HTR-8/SVneo (cell line): Measurements from ENCODE around the gene TRIM36.

Source experiments
- DNase-seq: peaks from one replicate; pipeline ENCODE4 v3.0.0; 2011; ENCODE audit warnings: low spot score, mixed read lengths; ENCODE audit not compliant: insufficient read length
- FAIRE-seq: peaks from 2 replicates; lab custom pipeline; 2011; peaks lifted over from hg19 to GRCh38; lab: Jason Lieb, UNC

TRIM36 gene

DNA sequence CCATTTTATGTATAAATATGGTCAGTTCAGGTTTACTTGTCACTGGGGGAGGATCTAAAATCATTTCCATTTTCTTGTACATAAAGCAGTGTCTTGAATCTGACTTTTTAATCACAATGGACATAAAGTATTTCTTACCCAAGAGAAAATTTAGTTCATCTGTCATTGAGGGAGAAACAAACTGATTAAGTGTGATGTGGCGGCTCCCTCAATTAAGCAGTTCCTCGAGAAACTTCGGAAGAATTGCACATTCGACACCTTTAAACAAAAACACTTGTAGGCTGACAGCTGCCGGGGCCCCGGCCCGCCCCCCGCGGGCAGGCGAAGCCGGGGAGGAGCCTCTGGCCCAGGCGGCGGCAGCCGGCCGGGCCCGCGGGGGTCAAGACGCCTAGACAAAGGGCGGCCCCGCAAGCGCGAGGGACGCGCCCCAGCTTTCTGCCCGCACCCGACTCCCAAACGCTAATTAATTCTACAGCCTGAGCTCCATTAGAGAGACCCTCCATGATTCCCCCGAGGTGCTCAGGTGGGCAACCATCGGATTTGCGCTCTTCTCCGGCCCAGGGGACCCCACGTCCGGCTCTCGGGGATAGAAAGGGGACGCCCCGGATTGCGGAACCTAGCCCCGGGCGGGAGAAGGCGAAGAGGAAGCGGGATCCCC is 750 bp downstream of the TRIM36 start:
- FAIRE-seq (no peak), DNase-seq (no peak)

DNA sequence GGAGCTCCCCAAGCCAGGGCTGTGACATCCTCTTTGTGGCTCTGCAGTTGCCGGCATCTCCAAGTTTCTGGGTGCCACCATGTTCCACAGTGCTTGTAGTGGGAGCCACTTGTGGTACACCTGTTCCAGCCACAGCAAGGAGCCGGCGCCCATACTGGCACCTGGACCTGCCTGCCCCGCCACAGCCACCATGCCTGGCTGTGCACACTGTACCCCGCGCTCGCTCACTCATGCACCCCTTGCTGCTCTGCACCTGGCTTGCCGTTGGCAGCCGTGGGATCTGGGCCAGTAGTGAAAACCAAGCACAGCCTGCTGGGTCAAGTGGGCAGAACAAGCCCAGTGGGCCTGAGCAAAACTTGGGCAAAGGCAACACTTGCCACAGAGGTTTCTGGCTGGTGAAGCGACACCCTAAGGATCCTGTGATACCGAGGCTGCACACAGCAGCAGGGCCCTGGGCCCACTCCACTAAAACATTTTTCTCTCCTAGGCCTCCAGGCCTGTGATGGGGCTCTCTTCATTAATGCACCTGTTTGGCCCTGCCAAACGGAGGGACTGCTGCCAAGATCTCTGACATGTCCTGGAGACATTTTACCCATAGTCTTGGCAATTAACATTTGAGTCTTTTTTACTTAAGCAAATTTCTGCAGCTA is 2.8 kb downstream of the TRIM36 start:
- FAIRE-seq: no peak

DNA sequence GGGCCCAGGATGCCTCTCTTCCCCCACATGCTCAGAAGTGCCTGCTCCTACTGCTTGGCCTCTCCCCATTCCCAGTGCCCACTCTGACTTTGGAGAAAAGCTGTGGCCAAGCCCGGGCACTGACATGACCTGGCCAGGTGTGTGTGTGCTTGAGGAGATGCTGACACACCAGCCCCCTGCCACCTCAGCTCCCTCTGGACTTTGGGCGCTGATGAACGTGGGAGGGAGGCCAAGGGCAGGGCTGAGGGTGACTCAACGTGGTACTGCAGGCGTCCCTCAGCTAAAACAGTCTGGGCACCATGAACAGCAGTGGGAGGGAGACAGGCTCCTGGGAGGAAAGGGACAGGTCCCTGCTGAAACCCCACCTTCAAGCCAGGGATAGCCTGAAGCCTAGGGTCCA is 3.9 kb downstream of the TRIM36 start:
- FAIRE-seq: no peak

More for the DNA sequence above, 2.8 kb downstream of the TRIM36 start:
- DNase-seq: no peak

DNA sequence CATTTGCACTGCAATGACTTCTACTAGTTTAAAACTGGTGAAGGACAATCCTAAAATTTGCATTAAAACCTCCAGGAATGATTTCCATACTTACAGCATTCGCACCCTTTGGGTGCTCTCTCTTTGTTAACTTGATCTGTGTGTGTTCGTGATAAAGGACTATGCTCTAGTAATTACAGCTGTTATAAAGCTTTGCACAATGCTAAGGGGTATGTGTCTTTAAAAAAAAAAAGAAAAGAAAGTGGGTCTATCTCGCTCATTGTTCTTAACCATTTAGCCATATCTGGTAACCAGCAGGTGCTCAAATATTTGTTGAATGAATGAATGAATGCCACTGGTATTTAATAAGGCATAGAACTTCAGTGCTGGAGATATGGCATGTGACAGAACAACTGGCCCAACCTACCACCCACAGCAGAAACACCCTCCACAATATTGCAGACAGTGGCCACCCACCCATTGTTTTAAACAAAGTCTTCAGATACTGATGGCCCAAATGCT is 8.7 kb downstream of the TRIM36 start:
- FAIRE-seq (no peak), DNase-seq (no peak)

More for the DNA sequence above, 3.9 kb downstream of the TRIM36 start:
- DNase-seq: no peak

DNA sequence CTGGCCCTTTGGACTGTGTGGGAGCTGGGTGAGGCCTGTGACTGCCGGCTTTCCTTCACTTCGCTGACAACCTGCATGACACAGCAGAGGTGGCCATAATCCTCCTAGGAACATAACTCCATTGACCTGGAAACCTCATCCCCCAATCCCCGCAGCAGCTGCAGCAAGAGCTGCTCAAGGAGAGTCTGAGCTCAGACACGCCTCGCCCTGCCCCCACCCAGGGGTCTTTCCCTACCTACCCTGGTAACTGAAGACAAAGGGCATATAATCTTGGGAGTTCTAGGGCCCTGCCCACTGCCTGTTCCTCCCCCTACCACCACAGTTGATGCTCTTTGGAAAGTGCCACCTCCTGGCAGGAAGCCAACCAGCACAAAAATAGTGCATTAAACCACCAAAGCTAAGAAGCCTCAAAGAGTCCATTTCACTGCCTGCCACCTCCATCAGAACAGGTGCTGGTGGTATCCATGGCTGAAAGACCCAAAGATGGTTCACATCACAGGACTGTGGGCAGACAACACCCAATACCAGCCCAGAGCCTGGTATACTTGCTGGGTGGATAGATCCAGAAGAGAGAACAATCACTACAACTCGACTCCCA is 18.4 kb downstream of the TRIM36 start:
- no peak for FAIRE-seq
- DNase-seq: no peak

DNA sequence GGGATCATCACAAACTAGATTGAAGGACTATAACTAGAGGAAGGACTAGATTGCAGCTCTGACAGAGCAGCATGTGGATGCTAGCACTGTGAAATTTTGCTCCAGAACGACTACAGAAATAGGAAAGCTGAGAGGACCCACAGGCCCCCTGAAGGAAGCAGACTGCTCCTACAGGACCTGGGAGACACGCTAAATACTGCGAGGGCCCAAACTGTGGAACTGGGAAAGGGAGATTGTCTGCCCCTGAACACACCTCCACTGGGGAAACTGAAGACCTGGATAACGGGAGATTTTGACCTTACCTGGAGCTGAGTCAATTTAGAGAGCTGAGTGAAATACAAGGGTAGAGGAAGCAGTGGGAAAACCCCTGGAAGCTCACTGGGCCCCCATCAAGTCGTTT is 19.2 kb downstream of the TRIM36 start:
- DNase-seq: no peak
- FAIRE-seq: no peak

DNA sequence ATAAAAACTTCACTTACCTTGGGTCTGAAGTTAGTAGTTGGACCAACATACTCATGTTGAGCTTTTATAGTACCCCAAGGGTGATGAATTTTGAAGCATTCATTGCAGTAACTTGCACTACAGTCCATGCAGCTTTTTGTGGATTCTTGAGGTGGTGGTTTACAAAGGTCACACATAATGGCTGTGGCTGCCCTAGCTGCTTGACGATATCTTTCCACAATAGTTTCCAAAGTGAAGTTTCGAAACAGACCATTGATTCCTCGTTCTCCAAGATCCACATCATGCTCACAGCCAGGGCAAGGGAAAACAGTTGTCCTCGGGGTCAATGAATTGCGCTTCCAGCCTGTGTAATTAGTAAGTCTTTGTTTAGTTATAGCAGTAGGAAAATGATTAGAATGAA is 22.7 kb downstream of the TRIM36 start:
- DNase-seq (no peak), FAIRE-seq (no peak)

DNA sequence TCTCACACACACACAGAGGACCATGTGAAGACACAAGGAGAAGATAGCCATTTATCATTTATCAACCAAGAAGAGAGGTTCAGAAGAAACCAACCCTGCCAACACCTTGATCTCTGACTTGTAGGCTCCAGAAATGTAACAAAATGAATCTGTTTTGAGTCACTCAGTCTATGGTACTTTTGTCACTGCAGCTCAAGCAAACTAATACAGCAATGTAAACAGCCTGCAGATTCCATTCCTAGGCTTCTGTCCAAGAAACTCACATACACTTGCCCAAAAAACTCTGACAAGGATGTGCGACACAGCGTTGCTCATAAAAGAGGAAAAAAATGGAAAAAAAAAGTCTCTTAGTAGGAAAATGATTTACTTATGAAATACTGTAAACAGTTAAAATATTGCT is 33.4 kb downstream of the TRIM36 start:
- no peak for DNase-seq
- no peak for FAIRE-seq

DNA sequence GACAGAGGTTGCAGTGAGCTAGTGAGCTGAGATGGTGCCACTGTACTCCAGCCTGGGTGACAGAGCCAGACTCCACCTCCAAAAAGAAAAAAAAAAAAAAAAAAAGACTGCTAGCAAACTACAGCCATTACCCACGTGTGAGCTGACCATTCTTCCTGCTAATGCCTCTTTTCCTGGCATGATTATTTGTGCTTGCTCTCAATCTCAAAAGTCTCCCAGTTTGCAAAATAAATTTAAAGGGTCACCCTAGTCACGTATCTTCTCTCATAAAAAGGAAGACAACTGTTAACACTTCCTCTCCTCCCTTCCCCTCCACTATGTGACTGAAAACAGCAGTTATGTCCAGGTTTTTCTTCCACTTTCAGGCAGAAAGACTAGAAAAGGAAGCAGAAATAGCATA is 37.2 kb downstream of the TRIM36 start:
- DNase-seq: no peak
- no peak for FAIRE-seq

DNA sequence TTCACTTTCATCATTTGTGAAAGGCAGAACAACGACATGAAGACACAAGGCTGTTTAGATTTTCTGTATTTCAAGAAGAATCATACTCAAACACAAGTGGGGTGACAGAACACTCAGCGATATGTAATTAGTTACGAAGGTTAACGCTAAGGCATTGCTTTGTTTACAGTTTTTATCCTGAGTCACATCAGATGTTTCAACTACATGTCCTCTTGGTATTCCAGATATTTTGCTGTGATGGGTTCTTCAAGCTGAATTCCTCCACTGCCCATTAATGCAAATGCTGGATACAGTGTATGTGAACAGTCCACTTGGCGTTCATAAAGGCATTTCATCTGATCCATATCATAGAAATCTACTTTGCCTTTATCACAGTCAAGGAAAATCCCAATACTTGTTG is 43.4 kb downstream of the TRIM36 start:
- FAIRE-seq (no peak), DNase-seq (no peak)

DNA sequence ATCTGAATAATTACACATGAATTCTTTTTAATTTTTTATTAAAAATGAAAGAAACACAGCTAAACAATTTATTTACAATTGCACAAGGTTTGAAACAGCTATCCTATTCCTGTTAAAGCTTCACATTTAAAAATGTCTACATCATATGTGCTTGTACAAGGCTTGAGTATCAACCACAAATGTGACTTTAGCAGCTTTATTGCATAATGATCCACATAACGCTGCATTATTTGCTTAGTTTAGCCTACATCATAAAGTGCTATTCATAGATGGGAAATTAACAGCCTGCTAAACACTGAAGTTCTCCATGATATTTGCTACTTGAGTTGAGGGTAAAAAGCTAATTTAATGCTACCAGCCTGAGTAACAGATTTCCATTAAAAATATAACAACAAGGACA is 45.0 kb downstream of the TRIM36 start:
- no peak for DNase-seq
- no peak for FAIRE-seq

DNA sequence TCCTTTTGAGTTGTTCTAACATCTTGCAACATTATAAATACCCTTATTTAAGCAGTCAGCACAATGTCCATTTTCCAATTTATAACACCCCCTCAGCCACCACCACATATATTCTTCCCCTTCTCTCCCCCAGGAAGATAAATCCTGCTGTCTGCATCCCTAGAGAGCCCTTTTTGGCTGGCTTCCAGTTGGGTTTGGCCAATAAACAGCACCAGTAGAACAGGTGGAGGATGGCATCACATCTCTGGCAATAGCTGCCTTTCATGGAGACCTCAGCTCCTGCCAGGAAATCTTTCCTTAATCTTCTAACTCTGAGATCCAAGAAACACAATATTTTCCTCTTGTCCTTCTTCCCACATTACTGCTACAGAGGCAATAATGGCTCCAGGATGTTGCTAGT is 53.7 kb downstream of the TRIM36 start:
- FAIRE-seq (no peak), DNase-seq (no peak)

DNA sequence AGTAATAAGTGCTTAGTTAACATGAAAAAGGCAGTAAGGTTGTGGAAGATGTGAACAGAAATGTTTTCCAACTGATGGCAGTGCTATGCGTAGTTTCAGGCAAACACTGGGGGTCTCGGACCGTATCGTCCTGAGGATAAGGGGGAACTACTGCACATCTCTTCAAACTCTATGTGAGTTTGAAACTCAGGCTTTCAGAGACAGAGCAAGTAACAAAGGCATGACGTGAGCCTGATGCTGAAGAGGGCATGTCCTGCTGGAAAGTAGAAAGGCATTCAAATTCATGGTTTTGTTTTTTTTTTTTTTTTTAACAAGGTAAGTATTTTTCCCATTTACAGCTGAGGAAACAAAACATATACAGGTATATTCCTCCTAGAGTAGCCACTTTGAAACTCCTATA is 59.9 kb downstream of the TRIM36 start:
- no peak for FAIRE-seq
- DNase-seq: no peak

DNA sequence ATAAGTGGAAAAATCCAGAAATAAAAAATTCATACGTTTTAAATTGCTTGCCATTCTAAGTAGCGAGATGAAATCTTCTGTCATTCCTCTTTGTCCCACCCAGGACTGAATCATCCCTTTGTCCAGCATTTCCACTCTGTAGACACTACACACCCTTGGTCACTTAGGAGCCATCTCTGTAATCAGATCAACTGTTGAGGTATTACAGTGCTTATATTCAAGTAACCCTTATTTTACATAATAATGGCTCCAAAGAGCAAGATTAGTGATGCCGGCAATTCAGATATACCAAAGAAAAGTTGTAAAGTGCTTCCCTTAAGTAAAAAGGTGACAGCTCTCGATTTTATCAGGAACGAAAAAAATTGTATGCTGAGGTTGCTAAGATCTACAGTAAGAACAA is 60.4 kb downstream of the TRIM36 start:
- DNase-seq: no peak
- no peak for FAIRE-seq

DNA sequence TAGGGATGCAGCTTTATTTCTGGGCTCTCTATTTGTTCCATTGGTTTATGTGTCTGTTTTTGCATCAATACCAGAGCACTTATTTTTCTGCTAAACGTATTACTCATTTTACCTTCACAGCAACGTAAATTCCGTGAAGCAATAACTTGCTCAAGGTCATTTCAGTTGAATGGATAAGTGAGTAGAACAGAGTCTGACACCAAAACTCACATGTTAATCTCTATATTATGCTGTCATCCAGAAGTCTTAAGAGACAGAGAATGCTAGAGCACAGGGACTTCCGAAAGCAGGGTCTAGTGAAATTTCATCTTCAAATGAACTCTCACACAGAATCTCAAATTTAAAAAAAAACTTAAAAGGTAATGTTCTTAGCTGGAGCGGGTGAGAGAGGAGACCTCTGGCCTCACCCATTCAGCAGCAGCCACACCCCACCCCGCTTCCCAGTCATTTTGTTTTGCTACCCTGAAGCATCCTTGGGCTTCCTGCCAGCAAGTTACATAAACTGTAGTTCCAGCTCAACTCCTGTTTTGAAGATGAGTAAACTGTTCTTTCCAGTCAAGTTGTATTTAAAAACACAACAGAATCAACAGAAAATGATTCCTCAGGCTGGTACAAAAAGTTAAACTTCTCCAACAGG is 69.3 kb downstream of the TRIM36 start:
- FAIRE-seq: no peak
- DNase-seq: no peak

DNA sequence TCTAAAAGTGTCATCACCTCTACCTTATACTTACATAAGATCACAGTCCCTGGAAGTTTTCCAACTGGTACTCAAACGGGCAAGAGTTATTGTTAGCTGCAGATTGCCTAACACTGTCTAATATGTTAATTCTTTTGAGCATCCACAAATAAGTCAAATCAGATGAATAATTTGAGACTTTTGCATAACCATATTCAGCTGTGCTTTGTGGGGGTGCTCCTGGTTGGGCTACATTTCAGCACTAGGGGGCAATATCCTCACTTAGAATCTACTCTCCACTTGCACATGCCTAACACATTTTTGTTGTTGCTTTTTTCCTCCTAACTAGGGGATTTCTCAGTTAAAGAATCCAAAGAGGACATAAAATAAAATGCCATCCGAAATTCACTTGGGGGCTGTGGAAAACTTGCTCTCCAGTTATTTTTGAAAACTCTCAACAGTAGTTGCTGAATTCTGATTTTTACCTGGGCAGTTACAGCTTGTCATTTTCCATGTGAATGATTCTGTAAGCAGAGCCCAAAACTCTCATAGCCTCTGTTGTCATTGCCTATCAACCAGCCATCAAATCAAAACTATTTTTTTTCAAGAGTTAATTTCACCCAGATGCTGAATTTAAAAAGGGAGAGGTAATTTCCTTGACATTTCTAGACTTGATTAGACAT is 71.5 kb downstream of the TRIM36 start:
- no peak for FAIRE-seq
- peak; percentile 58 for DNase-seq

DNA sequence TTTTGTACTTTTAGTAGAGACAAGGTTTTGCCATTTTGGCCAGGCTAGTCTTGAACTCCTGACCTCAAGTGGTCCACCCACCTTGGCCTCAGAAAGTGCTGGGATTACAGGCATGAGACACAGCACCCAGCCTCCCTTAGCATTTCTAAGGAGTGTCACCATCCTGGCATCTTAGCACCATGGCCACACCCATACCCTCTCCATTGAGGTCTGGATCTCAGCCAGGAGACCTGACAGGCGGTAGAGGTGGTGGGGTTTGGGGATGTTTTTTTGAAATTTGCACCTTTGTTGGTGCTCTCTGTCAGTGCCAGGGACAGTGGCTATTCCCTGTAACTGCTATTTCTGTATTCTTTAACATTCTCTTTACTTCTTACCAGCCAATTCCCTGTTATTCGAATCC is 72.5 kb downstream of the TRIM36 start:
- FAIRE-seq: no peak
- no peak for DNase-seq

DNA sequence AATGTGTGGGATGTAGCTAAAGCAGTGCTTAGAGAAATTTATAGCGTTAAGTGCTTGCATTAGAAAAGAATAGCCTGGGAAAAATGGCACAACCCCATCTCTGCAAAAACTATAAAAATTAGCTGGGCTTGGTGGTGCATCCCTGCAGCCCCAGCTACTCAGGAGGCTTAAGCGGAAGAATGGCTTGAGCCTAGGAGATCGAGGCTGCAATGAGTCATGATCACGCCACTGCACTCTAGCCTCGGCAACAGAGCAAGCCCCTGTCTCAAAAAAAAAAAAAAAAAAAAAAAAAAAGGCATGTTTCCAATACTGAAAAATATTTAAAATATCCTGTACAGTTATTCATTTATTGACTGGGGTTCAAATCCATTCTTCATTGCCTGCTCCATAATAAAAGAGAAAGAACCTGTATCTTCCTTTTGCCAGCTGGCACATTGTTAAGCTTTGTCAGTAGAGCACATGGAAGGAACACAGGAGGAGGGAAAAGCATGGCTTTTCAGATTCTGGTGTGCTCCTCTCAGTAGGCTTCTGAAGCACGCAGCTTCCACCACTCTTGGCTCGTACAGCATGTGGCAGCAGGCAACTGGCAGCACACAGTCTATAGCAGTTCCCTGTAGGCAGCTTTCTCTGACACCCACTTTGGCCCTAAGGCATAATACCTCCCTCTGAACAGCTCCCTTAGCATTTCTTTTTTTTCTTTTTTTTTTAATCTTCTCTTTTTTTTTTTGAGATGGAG is 73.5 kb downstream of the TRIM36 start:
- FAIRE-seq (no peak), DNase-seq (no peak)

DNA sequence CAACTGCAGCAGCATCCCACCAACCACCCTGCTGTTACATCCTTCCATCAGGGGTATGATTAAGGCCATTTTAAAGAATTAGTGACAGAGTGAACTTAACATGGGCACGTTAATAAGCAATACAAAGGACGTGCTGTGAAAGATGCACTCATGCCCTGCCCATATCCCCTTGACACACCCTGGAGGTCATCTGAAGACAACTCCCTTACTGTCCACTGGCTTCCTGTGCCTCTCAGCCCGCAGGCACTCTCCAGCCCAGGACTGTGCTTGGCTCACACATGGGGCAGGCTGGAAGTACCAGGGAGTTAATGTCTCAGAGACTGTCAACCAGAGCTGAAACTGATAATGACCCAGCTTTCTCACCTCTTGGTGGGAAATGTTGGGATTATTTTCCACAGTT is 81.8 kb downstream of the TRIM36 start:
- FAIRE-seq (no peak), DNase-seq (no peak)

DNA sequence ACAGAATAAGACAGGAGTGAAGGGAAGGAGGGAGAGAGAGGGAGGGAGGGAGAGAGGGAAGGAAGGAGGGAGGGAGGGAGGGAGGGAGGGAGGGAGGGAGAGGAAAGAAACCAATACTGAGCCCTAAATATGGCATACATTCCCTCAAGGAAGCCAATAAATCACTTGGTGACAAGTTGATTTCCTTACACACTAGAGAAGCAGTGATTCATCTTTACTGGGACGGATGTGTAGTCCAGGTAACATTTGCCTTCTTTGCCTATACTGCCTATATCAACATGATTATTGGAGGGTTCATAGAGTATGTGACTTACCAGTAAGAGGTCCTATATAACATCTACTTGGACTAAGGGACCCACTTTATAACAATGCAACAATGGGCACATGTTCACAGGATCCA is 83.2 kb downstream of the TRIM36 start:
- no peak for DNase-seq
- FAIRE-seq: no peak
